Endodermal cell (in vitro differentiated cells): ENCODE data around the gene NUDT9. TPM values are rescaled to one million over a fixed set of nuclear protein-coding genes. Genes with fewer than 3 reads are reported as not detected.
"Not testable (repeated sequence)": the region's sequence is repeated elsewhere in the genome, so short reads cannot be mapped to it uniquely, and the experiment has no call there.

Experiments used
- DNase-seq: peaks from one replicate; pipeline ENCODE4 v3.0.0-alpha.2; 2017
- H3K27ac ChIP-seq: 2 replicates; pipeline ENCODE4 v1.5.1; 2013; ENCODE audit warnings: mild to moderate bottlenecking, low read depth, low read length, moderate library complexity
- H3K27me3 ChIP-seq: 2 replicates; pipeline ENCODE4 v1.6.1; 2013; ENCODE audit warnings: mild to moderate bottlenecking, low read length, moderate library complexity; ENCODE audit not compliant: insufficient read depth, control insufficient read depth, poor library complexity, severe bottlenecking
- H3K36me3 ChIP-seq: 2 replicates; pipeline ENCODE4 v1.7.0; 2013; ENCODE audit warnings: mild to moderate bottlenecking, low read length, moderate library complexity; ENCODE audit not compliant: control insufficient read depth, insufficient read depth
- H3K4me1 ChIP-seq: one replicate; pipeline ENCODE4 v1.7.0; 2013; ENCODE audit warnings: low read length; ENCODE audit not compliant: control insufficient read depth, insufficient read depth
- H3K4me3 ChIP-seq: 2 replicates; pipeline ENCODE4 v1.5.1; 2013; ENCODE audit warnings: mild to moderate bottlenecking, low read length, moderate library complexity
- H3K9ac ChIP-seq: 2 replicates; pipeline ENCODE4 v1.6.1; 2013; ENCODE audit warnings: mild to moderate bottlenecking, low read length, moderate library complexity; ENCODE audit not compliant: poor library complexity, severe bottlenecking; ENCODE audit errors: extremely low read depth
- H3K9me3 ChIP-seq: 2 replicates; pipeline ENCODE4 v1.6.1; 2013; ENCODE audit warnings: mild to moderate bottlenecking, low read length, moderate library complexity; ENCODE audit not compliant: control insufficient read depth
- H3K27ac Mint-ChIP-seq: 2 replicates; pipeline ENCODE4 v1.8.0; 2020; ENCODE audit warnings: mixed read lengths
- H3K27me3 Mint-ChIP-seq: 2 replicates; pipeline ENCODE4 v1.8.0; 2021; ENCODE audit warnings: mild to moderate bottlenecking, mixed read lengths; ENCODE audit not compliant: insufficient read depth
- H3K36me3 Mint-ChIP-seq: 2 replicates; pipeline ENCODE4 v1.8.0; 2020; ENCODE audit warnings: low read depth, mixed read lengths
- H3K4me1 Mint-ChIP-seq: 2 replicates; pipeline ENCODE4 v1.8.0; 2020; ENCODE audit warnings: mixed read lengths
- H3K4me3 Mint-ChIP-seq: 2 replicates; pipeline ENCODE4 v1.8.0; 2020; ENCODE audit warnings: mild to moderate bottlenecking, moderate library complexity, mixed read lengths
- H3K9me3 Mint-ChIP-seq: 2 replicates; pipeline ENCODE4 v1.8.0; 2020; ENCODE audit warnings: mild to moderate bottlenecking, mixed read lengths
- WGBS, 2 experiments: methylation state at CpG; one replicate each; pipeline versions ENCODE4 v1.1.5 to v1.1.7; 2013; ENCODE audit warnings: missing lambda C conversion rate in 2 of 2, mixed read lengths in 1 of 2; ENCODE audit not compliant: insufficient coverage in 1 of 2, insufficient read length in 1 of 2; 5-methylcytosine and 5-hydroxymethylcytosine counted together
- total RNA-seq, 2 donors: library from RNA; stranded (reverse); fragmentation: NEBNext Ultra II Directional in 1 of 2; extraction: Animal tissue kit (Norgen Biotek cat#: 25700) in 1 of 2; gene quantifications; 2 replicates in 1 of 2; 3 replicates in 1 of 2; pipeline ENCODE4 v1.2.1, GENCODE V29; 2021
- TF ChIP-seq, protein P1 (sequence below): fragments of 200-600 bp; sonication (generic); conservative IDR thresholded peaks from 2 replicates; pipeline ENCODE4 v1.5.0; 2021; ENCODE audit warnings: antibody characterized with exemption, mild to moderate bottlenecking

NUDT9 gene
- total RNA-seq, 2 donors from 2014 or later: 23.2 to 28.6 TPM

DNA sequence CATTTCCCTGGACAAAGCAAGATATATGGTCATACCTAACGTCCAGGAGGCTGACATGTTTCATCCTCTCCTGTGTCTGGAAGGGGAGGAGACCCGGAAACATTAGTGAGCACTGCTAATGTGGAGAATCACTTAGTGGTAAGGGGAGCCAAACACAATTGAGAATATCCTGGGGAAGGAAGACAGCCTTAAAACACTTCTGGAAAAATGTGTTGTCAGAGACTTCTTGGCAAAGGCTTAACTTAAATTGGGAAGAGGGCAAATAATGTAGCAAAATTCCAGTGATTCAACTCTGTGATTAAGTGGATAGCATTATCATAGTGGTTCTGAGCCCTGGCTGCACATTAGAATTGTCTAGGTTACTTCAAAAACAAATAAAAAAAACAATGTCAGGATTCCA is 67.3 kb downstream of the NUDT9 start:
- Histone ChIP-seq H3K4me1 (no peaks in the 10 kb centered on the region), H3K9me3 (no peaks in the 10 kb centered on the region), H3K36me3 (no peaks in the 10 kb centered on the region), H3K4me3 (no peak overlapping the region), H3K9ac (no peak overlapping the region), H3K27me3 (no peaks in the 10 kb centered on the region), H3K27ac (no peak overlapping the region)
- Mint-ChIP-seq H3K36me3 (peaks cover 7% of the 10 kb centered on the region), H3K27ac (no peak overlapping the region), H3K27me3 (no peaks in the 10 kb centered on the region), H3K9me3 (peaks cover 11% of the 10 kb centered on the region), H3K4me3 (no peak overlapping the region), H3K4me1 (peaks cover 2% of the 10 kb centered on the region)
- WGBS, 2 experiments: 91 to 100% methylated on average over 1 to 2 of the region's 2 CpGs
- DNase-seq: no peak
- TF ChIP-seq, protein P1, sequence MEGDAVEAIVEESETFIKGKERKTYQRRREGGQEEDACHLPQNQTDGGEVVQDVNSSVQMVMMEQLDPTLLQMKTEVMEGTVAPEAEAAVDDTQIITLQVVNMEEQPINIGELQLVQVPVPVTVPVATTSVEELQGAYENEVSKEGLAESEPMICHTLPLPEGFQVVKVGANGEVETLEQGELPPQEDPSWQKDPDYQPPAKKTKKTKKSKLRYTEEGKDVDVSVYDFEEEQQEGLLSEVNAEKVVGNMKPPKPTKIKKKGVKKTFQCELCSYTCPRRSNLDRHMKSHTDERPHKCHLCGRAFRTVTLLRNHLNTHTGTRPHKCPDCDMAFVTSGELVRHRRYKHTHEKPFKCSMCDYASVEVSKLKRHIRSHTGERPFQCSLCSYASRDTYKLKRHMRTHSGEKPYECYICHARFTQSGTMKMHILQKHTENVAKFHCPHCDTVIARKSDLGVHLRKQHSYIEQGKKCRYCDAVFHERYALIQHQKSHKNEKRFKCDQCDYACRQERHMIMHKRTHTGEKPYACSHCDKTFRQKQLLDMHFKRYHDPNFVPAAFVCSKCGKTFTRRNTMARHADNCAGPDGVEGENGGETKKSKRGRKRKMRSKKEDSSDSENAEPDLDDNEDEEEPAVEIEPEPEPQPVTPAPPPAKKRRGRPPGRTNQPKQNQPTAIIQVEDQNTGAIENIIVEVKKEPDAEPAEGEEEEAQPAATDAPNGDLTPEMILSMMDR: no peak

DNA sequence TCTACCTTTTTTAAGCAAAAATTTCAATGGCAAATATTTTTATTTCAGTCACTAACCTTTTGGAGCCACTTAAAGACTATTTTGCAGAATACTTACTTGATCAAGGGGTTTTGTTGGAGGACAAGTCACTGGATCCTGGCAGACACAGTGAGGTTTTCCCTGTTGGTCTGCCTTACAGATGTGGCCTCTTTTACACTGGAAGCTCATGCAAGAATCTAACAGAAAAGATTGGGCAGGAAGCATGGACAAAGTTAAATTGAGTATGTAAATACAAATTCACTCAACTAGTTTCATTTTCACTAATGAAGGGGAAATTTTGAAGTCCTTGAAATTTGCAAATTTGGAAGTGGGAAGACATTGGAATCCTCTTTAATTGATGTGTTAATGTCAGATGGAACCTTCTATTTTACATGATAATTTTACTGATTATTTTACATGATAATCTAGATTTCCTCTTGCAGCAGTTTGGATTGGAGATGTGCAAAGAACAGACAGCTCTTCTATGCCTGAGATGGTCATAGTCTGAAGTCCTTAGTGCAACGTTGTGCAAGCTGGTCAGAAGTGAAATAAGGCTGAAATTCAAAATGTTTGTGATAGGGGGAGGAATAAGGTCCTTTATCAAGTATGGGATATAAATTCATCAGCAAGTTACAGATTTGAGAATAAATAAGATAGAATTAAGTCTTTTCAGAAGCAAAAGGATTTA is 68.4 kb downstream of the NUDT9 start:
- peaks cover 10% of the 10 kb centered on the region for H3K9me3 Mint-ChIP-seq
- H3K27me3 Mint-ChIP-seq: no peaks in the 10 kb centered on the region
- Histone ChIP-seq H3K9ac (no peak overlapping the region), H3K9me3 (no peaks in the 10 kb centered on the region), H3K27ac (no peak overlapping the region), H3K4me3 (no peak overlapping the region), H3K27me3 (no peaks in the 10 kb centered on the region), H3K4me1 (no peaks in the 10 kb centered on the region), H3K36me3 (no peaks in the 10 kb centered on the region)
- peaks cover 7% of the 10 kb centered on the region for H3K36me3 Mint-ChIP-seq
- no peak for DNase-seq
- H3K4me3 Mint-ChIP-seq: no peak overlapping the region
- no peak overlapping the region for H3K27ac Mint-ChIP-seq
- TF ChIP-seq, protein P1: no peak
- H3K4me1 Mint-ChIP-seq: peaks cover 2% of the 10 kb centered on the region
- WGBS, 2 experiments: 76 to 100% methylated on average over 1 of the region's 1 CpG

DNA sequence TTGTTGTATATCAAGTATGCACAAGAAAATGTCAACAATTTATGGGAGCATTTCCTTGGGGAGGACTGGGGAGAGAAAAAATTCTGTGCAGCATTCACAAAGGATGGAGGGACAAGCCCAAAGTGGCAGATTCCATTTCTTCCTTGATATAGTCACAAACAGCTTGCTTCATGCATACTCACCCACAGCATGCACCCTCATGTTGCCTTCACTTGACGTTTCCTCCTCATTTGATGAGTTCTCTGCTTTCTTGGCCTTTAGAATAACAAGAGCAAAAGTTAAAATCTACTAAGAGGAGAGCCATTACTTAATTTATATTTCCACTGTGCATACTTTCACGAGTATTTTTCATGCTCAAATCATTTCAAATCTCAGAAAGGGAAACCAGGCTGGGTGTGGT is 69.1 kb downstream of the NUDT9 start:
- Mint-ChIP-seq H3K9me3 (peaks cover 10% of the 10 kb centered on the region), H3K4me3 (no peak overlapping the region), H3K27ac (no peak overlapping the region), H3K27me3 (no peaks in the 10 kb centered on the region), H3K36me3 (peaks cover 7% of the 10 kb centered on the region), H3K4me1 (peaks cover 2% of the 10 kb centered on the region)
- Histone ChIP-seq H3K27ac (no peak overlapping the region), H3K9ac (no peak overlapping the region), H3K36me3 (no peaks in the 10 kb centered on the region), H3K4me3 (no peak overlapping the region), H3K4me1 (no peaks in the 10 kb centered on the region), H3K27me3 (no peaks in the 10 kb centered on the region), H3K9me3 (no peaks in the 10 kb centered on the region)
- TF ChIP-seq, protein P1: no peak
- 80 to 100% methylated on average over 1 to 2 of the region's 2 CpGs for WGBS, 2 experiments
- DNase-seq: no peak

DNA sequence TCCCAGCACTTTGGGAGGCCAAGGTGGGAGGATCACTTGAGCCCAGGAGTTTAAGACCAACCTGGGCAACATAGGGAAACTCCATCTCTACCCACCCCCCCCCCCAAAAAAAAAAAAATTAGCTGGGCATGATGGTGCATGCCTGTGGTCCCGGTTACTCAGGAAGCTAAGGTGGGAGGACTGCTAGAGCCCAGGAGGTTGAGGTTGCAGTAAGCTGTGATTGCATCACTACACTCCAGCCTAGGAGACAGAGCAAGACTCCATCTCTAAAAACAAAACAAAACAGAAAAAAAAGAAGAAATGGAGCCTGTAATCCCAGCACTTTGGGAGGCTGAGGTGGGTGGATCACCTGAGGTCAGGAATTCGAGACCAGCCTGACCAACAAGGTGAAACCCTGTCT is 69.5 kb downstream of the NUDT9 start:
- H3K9me3 ChIP-seq, H3K27me3 Mint-ChIP-seq, H3K27ac ChIP-seq, DNase-seq, H3K27me3 ChIP-seq, H3K9me3 Mint-ChIP-seq, H3K27ac Mint-ChIP-seq, H3K4me1 Mint-ChIP-seq, H3K4me3 Mint-ChIP-seq, H3K4me1 ChIP-seq, H3K9ac ChIP-seq, H3K4me3 ChIP-seq, H3K36me3 ChIP-seq, H3K36me3 Mint-ChIP-seq: not testable (repeated sequence)
- WGBS, 2 experiments: 78 to 97% methylated on average over 1 to 2 of the region's 2 CpGs
